Neural progenitor cell (in vitro differentiated cells): Measurements from ENCODE around the gene VPS41. TPM values are rescaled to one million over a fixed set of nuclear protein-coding genes. Genes with fewer than 3 reads are reported as not detected.
A peak's percentile ranks its signal among the peaks of the same experiment; 100 is the strongest.

Experiments
- DNase-seq: peaks from one replicate; pipeline ENCODE4 v3.0.0-alpha.2; 2016; ENCODE audit warnings: low spot score
- H2AFZ ChIP-seq: fragments of 200-600 bp; sonication (generic); replicated peaks from 2 replicates; pipeline ENCODE4 v1.6.1; 2016; ENCODE audit warnings: antibody characterized with exemption
- H3F3A ChIP-seq: fragments of 200-600 bp; sonication (generic); 2 replicates; pipeline ENCODE4 v1.6.1; 2016; ENCODE audit warnings: antibody characterized with exemption, low read depth
- H3K27ac ChIP-seq: fragments of 200-600 bp; sonication (generic); 2 replicates; pipeline ENCODE4 v1.5.1; 2016; ENCODE audit warnings: mild to moderate bottlenecking
- H3K27me3 ChIP-seq: fragments of 200-600 bp; sonication (generic); 2 replicates; pipeline ENCODE4 v1.6.1; 2016; ENCODE audit warnings: mild to moderate bottlenecking, moderate library complexity
- H3K36me3 ChIP-seq: fragments of 200-600 bp; sonication (generic); 2 replicates; pipeline ENCODE4 v1.5.1; 2016
- H3K4me1 ChIP-seq: fragments of 200-600 bp; sonication (generic); 2 replicates; pipeline ENCODE4 v1.6.1; 2016; ENCODE audit warnings: mixed run types
- H3K4me2 ChIP-seq: fragments of 200-600 bp; sonication (generic); 2 replicates; pipeline ENCODE4 v1.6.1; 2016
- H3K4me3 ChIP-seq: fragments of 200-600 bp; sonication (generic); 2 replicates; pipeline ENCODE4 v1.5.1; 2016
- H3K79me2 ChIP-seq: fragments of 200-600 bp; sonication (generic); 2 replicates; pipeline ENCODE4 v1.6.1; 2016; ENCODE audit warnings: low read depth
- H3K9ac ChIP-seq: fragments of 200-600 bp; sonication (generic); 2 replicates; pipeline ENCODE4 v1.6.1; 2016
- H3K9me3 ChIP-seq: fragments of 200-600 bp; sonication (generic); 2 replicates; pipeline ENCODE4 v1.5.1; 2016; ENCODE audit warnings: low read depth
- H4K20me1 ChIP-seq: fragments of 200-600 bp; sonication (generic); 2 replicates; pipeline ENCODE4 v1.6.1; 2016; ENCODE audit warnings: low read depth
- H3K27ac Mint-ChIP-seq: 3 replicates; pipeline ENCODE4 v1.8.0; 2021; ENCODE audit warnings: mixed read lengths
- H3K27me3 Mint-ChIP-seq: 2 replicates; pipeline ENCODE4 v1.8.0; 2022; ENCODE audit warnings: low read depth, mild to moderate bottlenecking, inconsistent platforms, moderate library complexity, mixed read lengths; ENCODE audit not compliant: insufficient read depth
- H3K36me3 Mint-ChIP-seq: 3 replicates; pipeline ENCODE4 v1.8.0; 2021; ENCODE audit warnings: mixed read lengths
- H3K4me1 Mint-ChIP-seq: 3 replicates; pipeline ENCODE4 v1.8.0; 2021; ENCODE audit warnings: mixed read lengths
- H3K4me3 Mint-ChIP-seq: 3 replicates; pipeline ENCODE4 v1.8.0; 2021; ENCODE audit warnings: mild to moderate bottlenecking, moderate library complexity, mixed read lengths
- H3K9me3 Mint-ChIP-seq: 3 replicates; pipeline ENCODE4 v1.8.0; 2020; ENCODE audit warnings: mixed read lengths
- EZH2 ChIP-seq: fragments of 200-600 bp; sonication (generic); IDR thresholded peaks from 2 replicates; pipeline ENCODE4 v1.6.1; 2017; ENCODE audit warnings: antibody characterized with exemption, mild to moderate bottlenecking, moderate library complexity
- EZH2phosphoT487 ChIP-seq: fragments of 200-600 bp; sonication (generic); IDR thresholded peaks from 2 replicates; pipeline ENCODE4 v1.6.1; 2017; ENCODE audit warnings: antibody characterized with exemption
- total RNA-seq: library from RNA; depleted of rRNA; stranded (reverse); fragments of >200 nt; gene quantifications from 2 replicates; pipeline ENCODE4 v1.2.3, GENCODE V29; 2015; ENCODE audit warnings: low replicate concordance
- TF ChIP-seq, protein P1 (sequence below): fragments of 200-600 bp; sonication (generic); IDR thresholded peaks from 2 replicates; pipeline ENCODE4 v1.5.1; 2017; ENCODE audit warnings: antibody characterized with exemption, mild to moderate bottlenecking

Gene VPS41
- 49.0 and 92.3 TPM in 2 replicates for total RNA-seq

DNA sequence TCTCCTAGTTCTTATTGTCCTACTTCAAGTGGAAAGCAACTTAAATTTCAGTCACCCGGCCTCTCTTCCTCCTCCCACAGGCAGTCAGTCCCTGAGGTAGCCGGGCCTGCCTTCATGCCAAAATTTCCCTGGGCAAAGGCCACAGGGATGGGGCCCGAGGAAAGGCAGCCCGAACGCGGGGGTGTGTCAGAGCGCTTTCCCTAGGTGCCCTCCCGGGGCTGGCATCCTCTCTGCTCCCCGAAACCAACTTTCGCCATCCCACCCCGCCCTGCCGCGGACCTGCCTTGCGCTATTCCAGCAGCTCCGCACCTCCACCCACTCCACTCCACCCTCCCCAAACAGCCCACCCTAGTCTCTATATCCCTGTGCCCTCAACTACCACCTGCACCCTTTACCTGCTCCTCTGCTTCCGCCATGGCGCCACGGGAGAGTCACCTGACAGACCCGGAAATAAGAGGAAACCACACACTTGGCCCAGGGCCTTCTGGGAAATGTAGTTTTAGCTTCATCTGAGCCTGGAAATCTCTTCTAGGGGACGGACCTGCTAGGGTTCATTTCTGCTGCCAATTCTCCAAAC, at the start of gene VPS41:
Gene VPS41, minus strand, starts transcription at position 433 of the 577 bp plus-strand sequence. Its CDS starts 17 bp downstream, at position 416.
- DNase-seq = peak; percentile 82
- TF ChIP-seq EZH2phosphoT487 = no peak
- TF ChIP-seq EZH2 = no peak
- TF ChIP-seq, protein P1, sequence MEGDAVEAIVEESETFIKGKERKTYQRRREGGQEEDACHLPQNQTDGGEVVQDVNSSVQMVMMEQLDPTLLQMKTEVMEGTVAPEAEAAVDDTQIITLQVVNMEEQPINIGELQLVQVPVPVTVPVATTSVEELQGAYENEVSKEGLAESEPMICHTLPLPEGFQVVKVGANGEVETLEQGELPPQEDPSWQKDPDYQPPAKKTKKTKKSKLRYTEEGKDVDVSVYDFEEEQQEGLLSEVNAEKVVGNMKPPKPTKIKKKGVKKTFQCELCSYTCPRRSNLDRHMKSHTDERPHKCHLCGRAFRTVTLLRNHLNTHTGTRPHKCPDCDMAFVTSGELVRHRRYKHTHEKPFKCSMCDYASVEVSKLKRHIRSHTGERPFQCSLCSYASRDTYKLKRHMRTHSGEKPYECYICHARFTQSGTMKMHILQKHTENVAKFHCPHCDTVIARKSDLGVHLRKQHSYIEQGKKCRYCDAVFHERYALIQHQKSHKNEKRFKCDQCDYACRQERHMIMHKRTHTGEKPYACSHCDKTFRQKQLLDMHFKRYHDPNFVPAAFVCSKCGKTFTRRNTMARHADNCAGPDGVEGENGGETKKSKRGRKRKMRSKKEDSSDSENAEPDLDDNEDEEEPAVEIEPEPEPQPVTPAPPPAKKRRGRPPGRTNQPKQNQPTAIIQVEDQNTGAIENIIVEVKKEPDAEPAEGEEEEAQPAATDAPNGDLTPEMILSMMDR = no peak
- H3K27me3 Mint-ChIP-seq = peaks cover 5% of the 10 kb centered on the region

DNA sequence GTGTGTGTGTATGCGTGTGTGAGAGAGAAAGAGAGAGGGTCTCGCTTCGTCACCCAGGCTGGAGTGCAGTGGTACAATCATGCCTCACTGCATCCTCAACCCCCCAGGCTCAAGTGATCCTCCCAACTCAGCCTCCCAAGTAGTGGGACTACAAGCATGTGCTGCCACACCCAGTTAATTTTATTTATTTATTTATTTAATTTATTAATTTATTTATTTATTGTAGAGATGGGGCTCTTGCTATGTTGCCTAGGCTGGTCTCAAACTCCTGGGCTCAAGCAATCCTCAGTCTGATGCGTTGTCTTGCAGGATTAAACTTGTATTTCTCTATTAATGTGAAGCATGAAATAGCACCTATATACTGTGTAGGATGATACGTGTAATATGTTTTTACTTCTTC, 46.9 kb upstream of the VPS41 start:
- Histone ChIP-seq H3K9me3 (no peaks in the 10 kb centered on the region), H3K36me3 (no peaks in the 10 kb centered on the region), H3F3A (peaks cover 4% of the 10 kb centered on the region), H4K20me1 (no peaks in the 10 kb centered on the region), H3K4me2 (no peak overlapping the region), H3K79me2 (no peaks in the 10 kb centered on the region), H3K4me1 (peaks cover 6% of the 10 kb centered on the region), H3K9ac (no peak overlapping the region), H2AFZ (no peak overlapping the region), H3K27me3 (no peaks in the 10 kb centered on the region), H3K27ac (no peak overlapping the region), H3K4me3 (no peak overlapping the region)
- H3K27ac Mint-ChIP-seq = no peak overlapping the region
- H3K4me3 Mint-ChIP-seq = no peak overlapping the region
- peaks cover 7% of the 10 kb centered on the region for H3K4me1 Mint-ChIP-seq
- DNase-seq = no peak
- H3K9me3 Mint-ChIP-seq = no peaks in the 10 kb centered on the region
- H3K36me3 Mint-ChIP-seq = no peaks in the 10 kb centered on the region
- TF ChIP-seq, protein P1 = no peak
- TF ChIP-seq EZH2phosphoT487 (no peak), EZH2 (no peak)
- H3K27me3 Mint-ChIP-seq = peaks cover 3% of the 10 kb centered on the region

More for the DNA sequence above, at the start of gene VPS41:
- Histone ChIP-seq H3K4me2 (peak within 1 kb of the TSS; percentile 88), H2AFZ (peak within 1 kb of the TSS; percentile 80), H3K4me1 (peaks cover 10% of the 10 kb centered on the region), H3F3A (no peaks in the 10 kb centered on the region), H3K79me2 (peaks cover 42% of the 10 kb centered on the region), H3K27ac (no peak within 1 kb of the TSS), H3K4me3 (peak within 1 kb of the TSS; percentile 95), H4K20me1 (peaks cover 9% of the 10 kb centered on the region), H3K9me3 (no peaks in the 10 kb centered on the region), H3K27me3 (no peaks in the 10 kb centered on the region), H3K9ac (peak within 1 kb of the TSS; percentile 64), H3K36me3 (no peaks in the 10 kb centered on the region)
- peaks cover 13% of the 10 kb centered on the region for H3K4me1 Mint-ChIP-seq
- H3K9me3 Mint-ChIP-seq = no peaks in the 10 kb centered on the region
- H3K27ac Mint-ChIP-seq = peak within 1 kb of the TSS; percentile 70
- no peaks in the 10 kb centered on the region for H3K36me3 Mint-ChIP-seq
- H3K4me3 Mint-ChIP-seq = peak within 1 kb of the TSS; percentile 99

DNA sequence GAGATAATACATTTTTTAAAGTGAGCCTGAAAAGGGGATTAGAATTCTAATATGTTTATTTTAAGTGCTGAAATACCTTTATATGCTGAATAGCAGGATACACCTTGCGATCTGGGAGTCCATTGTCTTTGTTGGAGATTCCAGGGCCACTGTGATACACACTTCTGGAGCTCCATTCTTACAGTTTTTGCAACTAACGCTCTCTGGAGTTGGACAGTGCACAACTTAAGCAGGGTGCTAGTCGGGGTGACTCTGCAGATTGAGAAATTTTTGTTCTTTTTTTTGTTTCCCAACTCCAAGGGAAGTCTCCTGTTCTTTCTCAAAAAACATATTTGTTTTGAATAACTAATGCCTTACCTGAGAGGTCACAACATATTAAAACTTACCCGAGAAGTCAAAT, 45.0 kb upstream of the VPS41 start:
- H3K4me1 ChIP-seq = peaks cover 9% of the 10 kb centered on the region
- H3K9me3 Mint-ChIP-seq = no peaks in the 10 kb centered on the region
- H3F3A ChIP-seq = peaks cover 4% of the 10 kb centered on the region
- H3K4me1 Mint-ChIP-seq = peaks cover 7% of the 10 kb centered on the region
- no peaks in the 10 kb centered on the region for H3K36me3 ChIP-seq
- no peak overlapping the region for H3K27ac Mint-ChIP-seq
- no peak overlapping the region for H3K9ac ChIP-seq
- no peaks in the 10 kb centered on the region for H3K36me3 Mint-ChIP-seq
- H2AFZ ChIP-seq = no peak overlapping the region
- no peak overlapping the region for H3K4me3 Mint-ChIP-seq
- H3K79me2 ChIP-seq = no peaks in the 10 kb centered on the region
- no peak overlapping the region for H3K4me2 ChIP-seq
- TF ChIP-seq, protein P1 = no peak
- TF ChIP-seq EZH2 (no peak), EZH2phosphoT487 (no peak)
- no peaks in the 10 kb centered on the region for H3K27me3 ChIP-seq
- H3K4me3 ChIP-seq = no peak overlapping the region
- no peak overlapping the region for H3K27ac ChIP-seq
- DNase-seq = no peak
- no peaks in the 10 kb centered on the region for H4K20me1 ChIP-seq
- no peaks in the 10 kb centered on the region for H3K9me3 ChIP-seq
- H3K27me3 Mint-ChIP-seq = peaks cover 6% of the 10 kb centered on the region
